HFF-Myc (cell line): ENCODE measurements around the gene ZMYND8.

Experiments
- DNase-seq: peaks from one replicate; pipeline ENCODE4 v3.0.0-alpha.2; 2011; ENCODE audit warnings: low read depth; ENCODE audit errors: extremely low read depth
- H3K4me3 ChIP-seq: replicated peaks from 2 replicates; pipeline ENCODE4 v1.5.1; 2011; ENCODE audit warnings: low read depth, mild to moderate bottlenecking, control low read depth, low read length
- CTCF ChIP-seq: IDR thresholded peaks from 2 replicates; pipeline ENCODE4 v1.5.1; 2012; ENCODE audit warnings: mild to moderate bottlenecking, low read depth, low read length, control low read depth; ENCODE audit errors: missing control alignments

The ZMYND8 gene

GRCh38 chr20:47165376-47165865, 191.1 kb downstream of the ZMYND8 start:
- TF ChIP-seq CTCF: no peak
- DNase-seq: no peak
- no peak overlapping the region for H3K4me3 ChIP-seq

- TF ChIP-seq CTCF: no peak
Observed at GRCh38 chr20:47164140-47164539, 192.4 kb downstream of the ZMYND8 start.

GRCh38 chr20:47161411-47161810, 195.1 kb downstream of the ZMYND8 start:
- no peak for DNase-seq
- H3K4me3 ChIP-seq: no peak overlapping the region

More at GRCh38 chr20:47164140-47164539, 192.4 kb downstream of the ZMYND8 start:
- no peak for DNase-seq
- no peak overlapping the region for H3K4me3 ChIP-seq

GRCh38 chr20:47160992-47161391, 195.5 kb downstream of the ZMYND8 start:
- DNase-seq: no peak
- no peak for TF ChIP-seq CTCF
- H3K4me3 ChIP-seq: no peak overlapping the region

More at GRCh38 chr20:47161411-47161810, 195.1 kb downstream of the ZMYND8 start:
- TF ChIP-seq CTCF: no peak

- TF ChIP-seq CTCF: no peak
- no peak overlapping the region for H3K4me3 ChIP-seq
- no peak for DNase-seq
Observed at GRCh38 chr20:47160240-47160639, 196.3 kb downstream of the ZMYND8 start.
